Neuronal stem cell (in vitro differentiated cells): ENCODE data around the gene TBX20.

ENCODE experiments used
- DNase-seq: peaks from one replicate; pipeline ENCODE4 v3.0.0-alpha.2; 2013; ENCODE audit warnings: low spot score
- H2AFZ ChIP-seq: one replicate; pipeline ENCODE4 v1.6.1; 2013; ENCODE audit warnings: mild to moderate bottlenecking, low read length, inconsistent platforms
- H2AK5ac ChIP-seq: 2 replicates; pipeline ENCODE4 v1.6.1; 2013; ENCODE audit warnings: low read depth, mild to moderate bottlenecking, inconsistent platforms, low read length, moderate library complexity, mixed read lengths
- H2BK120ac ChIP-seq: 2 replicates; pipeline ENCODE4 v1.6.1; 2013; ENCODE audit warnings: low read depth, mild to moderate bottlenecking, inconsistent platforms, low read length, moderate library complexity, mixed read lengths
- H2BK12ac ChIP-seq: one replicate; pipeline ENCODE4 v1.6.1; 2013; ENCODE audit warnings: low read length, inconsistent platforms
- H2BK15ac ChIP-seq: 2 replicates; pipeline ENCODE4 v1.6.1; 2013; ENCODE audit warnings: mild to moderate bottlenecking, low read length, inconsistent platforms, mixed read lengths
- H2BK5ac ChIP-seq: one replicate; pipeline ENCODE4 v1.6.1; 2013; ENCODE audit warnings: inconsistent platforms, mild to moderate bottlenecking, low read length, moderate library complexity
- H3K14ac ChIP-seq: one replicate; pipeline ENCODE4 v1.6.1; 2013; ENCODE audit warnings: low read length, inconsistent platforms
- H3K18ac ChIP-seq: 2 replicates; pipeline ENCODE4 v1.6.1; 2013; ENCODE audit warnings: low read length, inconsistent platforms
- H3K23ac ChIP-seq: 2 replicates; pipeline ENCODE4 v1.6.1; 2013; ENCODE audit warnings: low read depth, mild to moderate bottlenecking, mixed read lengths, low read length, inconsistent platforms; ENCODE audit not compliant: poor library complexity
- H3K27ac ChIP-seq: replicated peaks from 3 replicates; pipeline ENCODE4 v1.5.1; 2013; ENCODE audit warnings: low read length, inconsistent platforms
- H3K27me3 ChIP-seq, 3 experiments: 2 replicates each; pipeline ENCODE4 v1.6.1; 2013; ENCODE audit warnings: low read length in 3 of 3, mild to moderate bottlenecking in 2 of 3, inconsistent platforms in 1 of 3, low read depth in 1 of 3, mixed read lengths in 1 of 3, moderate library complexity in 1 of 3; ENCODE audit not compliant: control insufficient read depth in 3 of 3, insufficient read depth in 3 of 3
- H3K36me3 ChIP-seq, 2 donors: replicated peaks in 1 of 2; 2 replicates each; pipeline ENCODE4 v1.6.1; 2013; ENCODE audit warnings: low read length in 2 of 2; ENCODE audit not compliant: control insufficient read depth in 2 of 2, insufficient read depth in 2 of 2
- H3K4ac ChIP-seq: 2 replicates; pipeline ENCODE4 v1.6.1; 2013; ENCODE audit warnings: inconsistent platforms, mild to moderate bottlenecking, low read length, moderate library complexity
- H3K4me1 ChIP-seq, 2 donors: 1 replicate in 1 of 2; 2 replicates in 1 of 2; pipeline ENCODE4 v1.6.1; 2013; ENCODE audit warnings: low read length in 2 of 2, low read depth in 1 of 2; ENCODE audit not compliant: control insufficient read depth in 2 of 2, insufficient read depth in 1 of 2
- H3K4me2 ChIP-seq: one replicate; pipeline ENCODE4 v1.6.1; 2013; ENCODE audit warnings: mild to moderate bottlenecking, low read length, inconsistent platforms; ENCODE audit not compliant: insufficient read depth, poor library complexity, severe bottlenecking
- H3K4me3 ChIP-seq, 2 donors: 2 replicates each; pipeline ENCODE4 v1.5.1; 2013; ENCODE audit warnings: low read length in 2 of 2, mild to moderate bottlenecking in 2 of 2, inconsistent platforms in 1 of 2, moderate library complexity in 1 of 2
- H3K79me1 ChIP-seq: one replicate; pipeline ENCODE4 v1.6.1; 2013; ENCODE audit warnings: low read depth, mild to moderate bottlenecking, inconsistent platforms, low read length, moderate library complexity
- H3K9ac ChIP-seq: one replicate; pipeline ENCODE4 v1.6.1; 2013; ENCODE audit warnings: mild to moderate bottlenecking, low read depth, low read length, inconsistent platforms; ENCODE audit not compliant: poor library complexity
- H3K9me3 ChIP-seq, 2 donors: replicated peaks in 1 of 2; 2 replicates each; pipeline versions ENCODE3 to v1.6.1; 2013; ENCODE audit warnings: low read length in 2 of 2, mild to moderate bottlenecking in 2 of 2, inconsistent platforms in 1 of 2, low read depth in 1 of 2, mixed read lengths in 1 of 2, moderate library complexity in 1 of 2; ENCODE audit not compliant: control insufficient read depth in 2 of 2, insufficient read depth in 1 of 2
- H4K8ac ChIP-seq: one replicate; pipeline ENCODE4 v1.6.1; 2013; ENCODE audit warnings: low read depth, mild to moderate bottlenecking, inconsistent platforms, low read length, moderate library complexity
- H4K91ac ChIP-seq: one replicate; pipeline ENCODE4 v1.6.1; 2013; ENCODE audit warnings: low read length, low read depth, mild to moderate bottlenecking, inconsistent platforms; ENCODE audit not compliant: poor library complexity
- WGBS, 2 donors: extraction: QIAGEN DNeasy Blood & Tissue Kit; methylation state at CpG; one replicate each; pipeline ENCODE4 v1.1.7; 2013; ENCODE audit warnings: missing lambda C conversion rate in 2 of 2, mixed read lengths in 1 of 2; ENCODE audit not compliant: insufficient read length in 2 of 2, insufficient replicate concordance in 1 of 2; ENCODE audit errors: extremely low coverage in 2 of 2; 5-methylcytosine and 5-hydroxymethylcytosine counted together

Gene TBX20

GRCh38 chr7:35252612-35253459 lies 1.1 kb downstream of the TBX20 start:
- no peak overlapping the region for H3K23ac ChIP-seq
- no CpG with 5 or more reads among the region's 16 CpGs for WGBS, 2 donors

GRCh38 chr7:35251606-35252310 lies 2.1 kb downstream of the TBX20 start:
- H4K91ac ChIP-seq: no peak overlapping the region
- H3K79me1 ChIP-seq: no peaks in the 10 kb centered on the region
- H3K9me3 ChIP-seq: peaks cover 0 to 3% of the 10 kb centered on the region in 2 donors
- no peak overlapping the region for H2BK120ac ChIP-seq
- no CpG with 5 or more reads among the region's 5 CpGs for WGBS, 2 donors
- H2BK12ac ChIP-seq: no peak overlapping the region
- no peak overlapping the region for H3K18ac ChIP-seq
- no peak overlapping the region for H3K4me2 ChIP-seq
- H3K36me3 ChIP-seq: no peaks in the 10 kb centered on the region
- no peak overlapping the region for H2BK5ac ChIP-seq
- no peak overlapping the region for H2AK5ac ChIP-seq
- H3K4ac ChIP-seq: no peak overlapping the region
- no peak overlapping the region for H3K23ac ChIP-seq
- H2AFZ ChIP-seq: no peak overlapping the region
- H3K27ac ChIP-seq: no peak overlapping the region
- no peak overlapping the region for H4K8ac ChIP-seq
- no peak overlapping the region for H3K4me3 ChIP-seq
- no peak overlapping the region for H3K9ac ChIP-seq
- DNase-seq: no peak
- no peak overlapping the region for H3K14ac ChIP-seq
- H3K27me3 ChIP-seq: peaks cover 38 to 100% (median 82%) of the 10 kb centered on the region in 3 experiments
- H2BK15ac ChIP-seq: no peak overlapping the region
- peaks cover 0 to 4% of the 10 kb centered on the region in 2 donors for H3K4me1 ChIP-seq

More at GRCh38 chr7:35252612-35253459, 1.1 kb downstream of the TBX20 start:
- Histone ChIP-seq H2BK5ac (no peak overlapping the region), H3K27me3 (peaks cover 45 to 100% (median 92%) of the 10 kb centered on the region in 3 experiments), H3K9me3 (peaks cover 0 to 4% of the 10 kb centered on the region in 2 donors), H3K4me2 (peak overlapping the region; percentile 91), H2BK12ac (no peak overlapping the region), H2AFZ (peak overlapping the region; percentile 95), H3K36me3 (no peaks in the 10 kb centered on the region), H4K8ac (no peak overlapping the region), H2BK120ac (no peak overlapping the region), H3K18ac (no peak overlapping the region), H4K91ac (no peak overlapping the region), H3K14ac (no peak overlapping the region), H3K27ac (no peak overlapping the region), H2AK5ac (no peak overlapping the region), H3K4me3 (no peak overlapping the region), H3K9ac (no peak overlapping the region), H3K79me1 (no peaks in the 10 kb centered on the region), H3K4me1 (peaks cover 0 to 6% of the 10 kb centered on the region in 2 donors), H2BK15ac (no peak overlapping the region), H3K4ac (no peak overlapping the region)
- no peak for DNase-seq

- H2BK15ac ChIP-seq: no peak overlapping the region
- no peak overlapping the region for H3K27ac ChIP-seq
- no peaks in the 10 kb centered on the region for H3K36me3 ChIP-seq
- no peaks in the 10 kb centered on the region for H3K9me3 ChIP-seq
- DNase-seq: no peak
- H2BK5ac ChIP-seq: no peak overlapping the region
- no peak overlapping the region for H3K14ac ChIP-seq
- H2AFZ ChIP-seq: no peak overlapping the region
- no peak overlapping the region for H4K91ac ChIP-seq
- WGBS, 2 donors: no CpG with 5 or more reads among the region's 1 CpG
- peaks cover 0 to 4% of the 10 kb centered on the region in 2 donors for H3K4me1 ChIP-seq
- H3K4ac ChIP-seq: no peak overlapping the region
- H3K27me3 ChIP-seq: peaks cover 32 to 100% (median 73%) of the 10 kb centered on the region in 3 experiments
- H4K8ac ChIP-seq: no peak overlapping the region
- no peak overlapping the region for H3K4me3 ChIP-seq
- H3K4me2 ChIP-seq: no peak overlapping the region
- no peak overlapping the region for H3K23ac ChIP-seq
- no peak overlapping the region for H2BK120ac ChIP-seq
- no peak overlapping the region for H2BK12ac ChIP-seq
- H3K18ac ChIP-seq: no peak overlapping the region
- no peak overlapping the region for H3K9ac ChIP-seq
- H2AK5ac ChIP-seq: no peak overlapping the region
- no peaks in the 10 kb centered on the region for H3K79me1 ChIP-seq
These were observed 3.0 kb downstream of the TBX20 start for GRCh38 chr7:35250941-35251340.

GRCh38 chr7:35250452-35250851 lies 3.4 kb downstream of the TBX20 start:
- H3K23ac ChIP-seq: no peak overlapping the region
- no peak overlapping the region for H3K27ac ChIP-seq
- H3K4me2 ChIP-seq: no peak overlapping the region
- no peak for DNase-seq
- H2BK15ac ChIP-seq: no peak overlapping the region
- H3K4ac ChIP-seq: no peak overlapping the region
- H3K79me1 ChIP-seq: no peaks in the 10 kb centered on the region
- H3K9me3 ChIP-seq: no peaks in the 10 kb centered on the region
- H3K14ac ChIP-seq: no peak overlapping the region
- peaks cover 0 to 4% of the 10 kb centered on the region in 2 donors for H3K4me1 ChIP-seq
- no peak overlapping the region for H2AK5ac ChIP-seq
- H4K91ac ChIP-seq: no peak overlapping the region
- no peak overlapping the region for H4K8ac ChIP-seq
- no peak overlapping the region for H2BK12ac ChIP-seq
- no peak overlapping the region for H3K4me3 ChIP-seq
- peaks cover 32 to 95% (median 68%) of the 10 kb centered on the region in 3 experiments for H3K27me3 ChIP-seq
- H2BK120ac ChIP-seq: no peak overlapping the region
- H3K36me3 ChIP-seq: no peaks in the 10 kb centered on the region
- H3K18ac ChIP-seq: no peak overlapping the region
- WGBS, 2 donors: no CpG with 5 or more reads among the region's 2 CpGs
- H3K9ac ChIP-seq: no peak overlapping the region
- no peak overlapping the region for H2AFZ ChIP-seq
- no peak overlapping the region for H2BK5ac ChIP-seq
